Left renal cortex interstitium (tissue), 4 donors: Measurements from ENCODE around the gene CAMK2A. TPM values are rescaled to one million over a fixed set of nuclear protein-coding genes. Genes with fewer than 3 reads are reported as not detected.

Experiments used
- DNase-seq, 4 donors: peaks; one replicate each; pipeline ENCODE4 v3.0.0-alpha.2; 2013; ENCODE audit warnings: low read depth in 4 of 4, low spot score in 2 of 4, missing footprints in 1 of 4
- polyA plus RNA-seq, 4 donors: library from polyadenylated mRNA; unstranded; fragments of 120-200 nt; gene quantifications; one replicate each; pipeline ENCODE4 v1.2.1, GENCODE V29; 2013; ENCODE audit not compliant: insufficient read length in 4 of 4

The CAMK2A gene
- polyA plus RNA-seq, 4 donors, result 2.7 to 5.9 (median 3.7) TPM

- no peak for DNase-seq
Measured at GRCh38 chr5:150286820-150287219, 2.8 kb downstream of the CAMK2A start.

GRCh38 chr5:150285114-150285513, 4.5 kb downstream of the CAMK2A start:
- no peak for DNase-seq

DNA sequence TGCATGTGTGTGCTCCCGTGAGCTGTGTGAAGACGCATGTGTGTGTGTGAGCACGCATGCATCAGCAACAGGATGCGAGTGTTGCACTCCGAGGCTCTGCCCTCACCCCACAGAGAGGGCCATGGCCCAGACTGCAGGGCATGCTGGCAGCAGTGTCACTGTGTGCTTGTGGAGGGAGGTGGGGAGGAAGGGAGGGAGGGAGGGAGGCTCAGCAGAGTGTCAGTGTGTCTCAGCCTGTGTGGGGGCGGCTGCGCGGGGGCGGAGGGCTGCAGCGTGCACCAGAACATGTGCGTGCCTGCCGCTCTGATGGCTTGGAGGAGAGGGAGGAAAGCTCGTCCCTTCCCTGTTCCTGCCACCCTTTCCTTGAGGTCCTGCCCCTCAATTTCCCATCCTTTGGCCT, 5.3 kb downstream of the CAMK2A start:
- no peak for DNase-seq

DNA sequence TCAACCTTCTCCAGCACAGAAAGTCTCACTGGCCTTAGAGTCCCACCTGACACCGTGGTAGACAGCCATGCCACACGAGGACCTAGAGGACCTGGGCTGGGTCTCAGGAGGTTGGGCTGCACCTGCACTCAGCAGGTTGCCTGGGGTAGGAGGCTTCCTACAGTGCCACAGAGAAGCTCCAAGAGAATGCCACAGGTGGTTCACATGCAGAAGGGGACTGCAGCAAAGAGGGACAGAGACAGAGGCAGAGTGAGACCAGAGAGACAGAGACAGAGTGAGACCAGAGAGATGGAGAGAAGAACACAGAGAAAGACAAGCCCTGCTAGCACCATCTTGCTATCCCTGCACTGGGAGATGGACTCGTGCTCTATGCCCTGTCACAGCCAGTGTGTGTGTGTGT, 5.7 kb downstream of the CAMK2A start:
- no peak for DNase-seq

- no peak for DNase-seq
Measured at GRCh38 chr5:150281987-150282386, 7.6 kb downstream of the CAMK2A start.

DNA sequence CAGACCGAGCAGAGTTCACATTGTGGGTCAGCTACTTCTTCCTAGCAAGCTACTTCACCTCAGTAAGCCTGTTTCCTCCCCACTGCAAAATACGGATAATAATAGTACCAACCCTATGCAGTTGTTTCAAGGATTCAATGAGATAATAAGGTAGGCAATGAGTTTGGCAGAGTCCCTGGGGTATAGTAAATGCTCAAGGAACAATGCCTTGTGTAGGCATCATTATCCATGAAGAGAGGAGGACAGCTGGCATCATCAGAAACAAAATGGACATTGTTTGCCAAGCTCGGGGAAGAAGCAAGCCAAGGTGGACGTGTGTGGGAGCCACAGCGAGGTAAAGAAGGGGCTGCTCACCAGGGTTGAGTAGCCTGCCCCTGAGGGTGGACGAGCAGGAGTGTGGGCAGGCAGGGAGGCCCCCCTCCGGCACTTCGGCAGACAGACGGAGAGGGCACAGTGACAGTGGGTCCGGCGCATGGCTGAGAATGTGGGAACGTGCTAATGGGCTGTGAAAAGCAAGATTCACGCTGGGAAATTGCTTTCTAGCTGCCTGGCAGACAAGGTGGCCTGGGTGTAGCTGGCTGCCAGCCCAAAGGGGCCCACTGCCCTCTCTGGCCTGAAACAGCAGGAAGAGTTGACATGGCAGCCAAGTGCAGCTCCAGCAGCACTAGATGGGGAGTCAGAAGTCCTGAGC, 10.1 kb downstream of the CAMK2A start:
- DNase-seq, result no peak

GRCh38 chr5:150278916-150279315, 10.7 kb downstream of the CAMK2A start:
- DNase-seq, result no peak

DNA sequence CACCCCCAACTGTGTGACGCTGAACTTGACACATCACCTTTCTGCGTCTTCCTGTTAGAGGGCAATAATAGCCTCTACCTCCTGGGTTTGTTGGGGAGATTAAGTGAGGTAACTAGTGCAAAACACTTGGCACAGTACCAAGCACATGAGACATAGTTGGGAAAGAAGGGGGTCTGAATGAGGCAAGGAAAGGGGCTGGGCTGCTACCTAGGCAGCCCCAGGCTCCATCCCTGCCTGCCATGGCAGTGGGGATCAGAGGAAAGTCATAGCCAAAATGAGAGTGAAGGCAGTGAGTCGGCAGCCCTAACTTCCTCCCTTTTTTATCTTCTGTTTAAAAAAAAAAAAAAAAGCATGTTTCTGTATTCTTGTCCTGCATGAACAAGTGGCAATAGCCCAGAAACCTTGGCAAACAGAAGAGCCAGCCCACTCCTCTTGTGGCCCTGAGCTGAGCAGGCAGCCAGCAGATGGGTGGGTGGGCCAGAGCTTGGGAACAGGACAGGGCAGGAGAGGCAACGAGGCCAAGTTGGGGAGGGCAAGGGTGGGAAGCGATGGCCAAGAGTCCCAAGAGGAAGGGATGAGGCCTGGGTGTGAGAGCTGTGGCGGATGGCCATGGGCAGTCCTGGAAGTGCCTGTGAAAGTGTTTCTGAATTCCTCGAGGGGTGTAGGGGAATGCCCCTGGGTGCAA, 11.4 kb downstream of the CAMK2A start:
- DNase-seq, result no peak

DNA sequence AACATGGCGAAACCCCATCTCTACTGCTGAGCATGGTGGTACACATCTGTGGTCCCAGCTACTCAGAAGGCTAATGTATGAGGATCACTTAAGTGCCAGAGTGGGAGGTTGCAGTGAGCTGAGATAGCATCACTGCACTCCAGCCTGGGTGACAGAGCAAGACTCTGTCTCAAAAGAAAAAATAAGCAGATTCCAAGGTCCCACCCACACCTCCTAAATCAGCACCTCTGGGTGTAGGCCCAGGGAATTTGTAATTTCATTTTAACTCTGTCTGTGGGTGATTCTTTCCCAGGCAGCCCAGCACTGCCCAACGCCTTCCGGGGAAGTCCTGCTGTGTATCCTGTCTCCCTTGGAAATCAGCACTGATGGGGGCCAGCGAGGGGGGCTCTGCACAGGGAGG, 12.5 kb downstream of the CAMK2A start:
- DNase-seq, result no peak

DNA sequence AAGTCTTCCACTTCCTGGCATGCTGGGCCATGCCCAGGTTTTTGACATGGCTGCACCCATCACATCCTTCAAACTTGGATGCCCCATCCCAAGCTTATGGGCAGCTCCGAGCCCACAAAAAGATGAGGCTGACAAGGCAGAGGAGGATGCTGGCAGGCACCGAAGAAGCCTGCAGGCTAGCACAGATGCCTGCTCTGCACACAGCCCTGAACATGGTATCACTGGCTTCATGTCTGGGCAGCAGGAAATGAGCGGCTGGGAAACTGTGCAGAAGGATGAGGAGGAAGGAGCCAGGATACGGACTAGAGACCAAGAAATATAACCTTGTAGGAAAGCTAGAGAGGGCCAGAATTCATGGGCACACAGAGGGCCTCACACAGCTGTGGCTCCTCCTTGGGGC, 14.8 kb downstream of the CAMK2A start:
- no peak for DNase-seq

DNA sequence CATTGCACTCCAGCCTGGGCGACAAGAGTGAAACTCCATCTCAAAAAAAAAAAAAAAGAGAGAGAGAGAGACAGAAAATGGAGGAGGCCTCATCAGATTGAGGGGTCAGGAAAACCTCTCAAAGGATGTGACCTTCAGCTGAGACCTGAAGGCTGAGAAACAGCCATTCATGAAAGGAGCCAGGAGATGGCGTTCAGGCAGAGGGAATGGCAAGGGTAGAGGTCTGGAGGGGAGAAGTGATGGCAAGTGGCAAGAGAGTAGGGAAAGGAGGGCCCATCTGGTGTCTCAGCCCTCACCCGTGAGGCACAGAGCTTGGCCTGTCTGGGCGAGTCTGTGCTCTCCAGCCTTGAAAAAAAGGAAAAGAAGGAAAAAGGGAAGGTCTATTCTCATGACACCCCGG, 17.0 kb downstream of the CAMK2A start:
- no peak for DNase-seq

DNA sequence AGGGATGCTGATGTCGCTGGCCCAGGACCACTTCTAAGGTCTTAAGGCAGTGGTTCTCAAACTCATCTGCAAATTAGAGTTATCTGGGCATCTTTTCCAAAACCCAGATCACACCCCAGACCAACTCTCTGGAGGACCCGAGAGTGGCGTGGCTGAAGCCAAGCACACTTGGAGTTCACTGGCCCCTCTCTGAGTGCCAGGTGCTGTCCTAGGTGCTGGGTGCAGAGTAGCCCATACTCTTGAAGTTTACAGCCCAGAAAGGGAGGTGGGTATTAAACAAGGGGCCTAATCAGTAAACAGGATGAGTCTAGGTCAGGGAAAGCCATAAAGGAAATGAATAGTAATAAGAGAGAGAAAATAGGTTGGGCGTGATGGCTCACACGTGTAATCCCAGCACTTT, 17.6 kb downstream of the CAMK2A start:
- DNase-seq, result no peak

DNA sequence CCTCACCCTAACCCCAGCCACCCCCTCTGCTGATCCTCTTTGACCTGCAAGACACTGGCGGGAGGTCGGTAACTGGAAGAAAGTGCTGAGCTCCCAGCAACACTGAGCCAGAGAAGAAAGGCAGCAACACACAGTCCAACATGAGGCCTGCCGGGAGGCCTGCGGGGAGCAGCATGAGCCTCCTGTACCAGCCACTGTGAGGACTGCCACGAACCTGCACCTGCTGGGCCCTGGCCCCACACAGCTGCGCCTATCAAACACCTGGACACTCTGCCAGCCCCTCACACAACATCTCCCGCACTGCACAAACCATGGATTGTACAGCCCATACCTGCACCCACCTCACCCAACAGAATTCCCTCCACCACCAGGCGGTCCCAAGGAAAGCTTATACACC, 18.3 kb downstream of the CAMK2A start:
- no peak for DNase-seq

- DNase-seq, result no peak
Measured at GRCh38 chr5:150270541-150271295, 18.9 kb downstream of the CAMK2A start.

DNA sequence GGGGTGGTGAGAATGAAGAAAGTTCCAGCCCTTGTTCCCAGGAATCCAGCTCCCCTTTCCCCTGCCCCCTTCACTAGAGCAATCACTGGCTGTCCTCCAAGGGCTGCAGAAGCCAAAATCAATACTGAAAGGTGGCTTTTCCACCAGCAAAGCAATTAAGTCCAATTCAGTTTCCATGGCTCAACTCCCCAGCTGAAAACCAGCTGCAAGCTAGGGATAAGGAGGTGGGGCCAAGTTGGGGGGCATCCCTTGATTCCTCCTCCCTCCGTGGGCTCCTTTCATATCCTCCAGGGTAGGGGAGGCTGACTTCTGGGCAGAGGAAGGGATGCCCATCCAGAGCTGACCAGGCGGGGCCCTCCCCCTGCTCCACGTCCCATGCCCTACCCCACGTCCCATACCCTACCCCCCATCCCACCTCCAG, 22.7 kb downstream of the CAMK2A start:
- no peak for DNase-seq

- DNase-seq, result no peak
Measured at GRCh38 chr5:150265870-150266383, 23.6 kb downstream of the CAMK2A start.

- DNase-seq, result no peak
Measured at GRCh38 chr5:150264667-150265603, 24.6 kb downstream of the CAMK2A start.

- DNase-seq, result no peak
Measured at GRCh38 chr5:150263801-150264621, 25.6 kb downstream of the CAMK2A start.

DNA sequence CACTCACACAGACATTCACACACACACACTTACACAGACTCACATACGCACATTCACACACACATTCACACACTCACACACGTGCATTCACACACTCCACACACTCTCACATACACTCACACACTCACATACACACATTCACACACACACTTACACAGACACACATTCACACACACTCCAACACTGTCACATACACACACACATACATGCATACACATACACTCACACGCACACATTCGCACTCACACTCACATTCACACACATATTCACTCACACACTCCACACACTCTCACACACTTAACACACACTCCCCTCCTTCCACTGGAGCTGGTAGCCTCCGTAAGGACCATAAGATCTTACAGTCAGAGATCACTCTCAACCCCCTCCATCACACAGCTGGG, 26.2 kb downstream of the CAMK2A start:
- DNase-seq, result no peak

GRCh38 chr5:150262502-150262901, 27.1 kb downstream of the CAMK2A start:
- no peak for DNase-seq
